ENCODE results near the gene POGLUT2.

The POGLUT2 gene

DNA sequence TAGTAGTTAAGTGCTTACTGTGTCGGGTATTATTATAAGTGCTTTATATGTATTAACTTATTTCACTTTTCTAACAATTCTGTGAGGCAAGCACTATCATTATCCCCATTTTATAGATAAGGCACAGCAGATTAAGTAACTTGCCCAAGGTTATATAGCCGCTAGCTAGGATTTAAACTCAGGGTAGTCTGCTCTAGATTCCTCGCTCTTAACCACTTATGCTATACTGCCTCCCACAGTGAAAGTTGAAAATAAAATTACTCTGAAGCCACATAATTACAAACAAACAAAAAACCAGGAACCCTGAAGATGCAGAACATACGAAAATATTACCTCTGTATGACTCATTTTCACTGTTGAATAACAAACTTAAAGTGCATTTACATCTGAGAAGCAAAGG is 29.1 kb downstream of the POGLUT2 start:
- no peak for DNase-seq (ENCODE audit: low spot score)

DNA sequence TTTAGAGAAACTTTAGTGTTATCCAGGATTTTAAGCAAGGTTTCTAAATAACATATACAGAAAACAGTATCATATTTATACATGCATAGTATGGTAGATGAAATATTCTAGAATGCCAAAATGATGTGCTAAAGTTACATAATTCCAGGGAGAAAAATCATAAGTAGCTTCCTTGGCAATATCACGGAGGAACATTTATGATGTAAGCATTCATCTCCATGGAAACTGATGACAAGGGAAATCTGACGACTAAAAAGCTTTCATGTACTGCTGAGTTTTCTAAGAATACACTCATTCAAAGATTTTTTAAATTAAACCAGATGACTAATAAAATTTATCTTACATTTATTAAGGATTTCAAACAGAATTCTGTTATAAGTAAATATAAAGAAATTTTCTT is 29.9 kb downstream of the POGLUT2 start:
- no peak for DNase-seq (ENCODE audit: low spot score)

- no peak for DNase-seq (ENCODE audit: low spot score)
Measured at GRCh38 chr13:102763741-102764140, 35.0 kb downstream of the POGLUT2 start.

- no peak for DNase-seq (ENCODE audit: low spot score)
Measured at GRCh38 chr13:102761071-102761470, 37.7 kb downstream of the POGLUT2 start.

- DNase-seq (ENCODE audit: low spot score) = no peak
Measured at GRCh38 chr13:102758842-102759241, 39.9 kb downstream of the POGLUT2 start.

GRCh38 chr13:102757006-102757405 is 41.8 kb downstream of the POGLUT2 start:
- no peak for DNase-seq (ENCODE audit: low spot score)

- no peak for DNase-seq (ENCODE audit: low spot score)
Measured at GRCh38 chr13:102751886-102752285, 46.9 kb downstream of the POGLUT2 start.

GRCh38 chr13:102742506-102742905 is 56.3 kb downstream of the POGLUT2 start:
- DNase-seq (ENCODE audit: low spot score) = no peak

DNA sequence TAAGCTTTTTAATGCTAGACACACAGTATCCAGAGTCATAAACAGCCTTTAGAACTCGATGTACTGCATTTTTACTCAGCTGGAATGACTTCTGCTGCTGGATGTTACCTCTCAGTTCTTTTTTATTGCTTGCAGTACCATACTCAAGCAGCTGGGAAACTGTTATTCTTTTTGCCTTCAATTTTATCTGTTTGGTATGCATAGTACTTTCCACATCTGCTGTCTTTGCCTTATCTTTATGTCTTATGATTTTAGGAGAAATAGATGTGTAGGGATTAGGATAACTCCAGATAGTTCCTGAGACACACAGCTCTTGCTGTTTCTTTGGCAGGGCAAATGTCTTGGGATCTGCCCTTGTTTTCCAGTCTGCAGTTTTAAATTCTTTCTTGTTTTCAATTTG is 56.7 kb downstream of the POGLUT2 start:
- no peak for DNase-seq (ENCODE audit: low spot score)

Data from globus pallidus (tissue), 1 donor.